Keratinocyte (primary cell): ENCODE measurements around the gene NAGA. TPM values are rescaled to one million over a fixed set of nuclear protein-coding genes. Genes with fewer than 3 reads are reported as not detected.

Source experiments
- DNase-seq: peaks from one replicate; pipeline ENCODE4 v3.0.0-alpha.2; 2011; ENCODE audit warnings: low read depth, missing footprints, low spot score
- FAIRE-seq: peaks from 2 replicates; lab custom pipeline; 2011; peaks lifted over from hg19 to GRCh38; lab: Jason Lieb, UNC
- H2AFZ ChIP-seq: 2 replicates; pipeline ENCODE4 v1.6.0; 2012; ENCODE audit warnings: low read length, control low read depth, inconsistent platforms; ENCODE audit not compliant: control insufficient read depth
- H3K27ac ChIP-seq: 2 replicates; pipeline ENCODE4 v1.5.1; 2011; ENCODE audit warnings: low read length; ENCODE audit not compliant: control insufficient read depth, insufficient read depth
- H3K27me3 ChIP-seq: 3 replicates; pipeline ENCODE4 v1.6.0; 2011; ENCODE audit warnings: low read length; ENCODE audit not compliant: control insufficient read depth, insufficient read depth; ENCODE audit errors: extremely low read depth
- H3K36me3 ChIP-seq, 2 experiments: 2 replicates in 1 of 2; 3 replicates in 1 of 2; pipeline ENCODE4 v1.5.1; 2011; ENCODE audit warnings: low read length in 2 of 2, mild to moderate bottlenecking in 1 of 2; ENCODE audit not compliant: control insufficient read depth in 2 of 2, insufficient read depth in 2 of 2; ENCODE audit errors: extremely low read depth in 1 of 2
- H3K4me1 ChIP-seq: 3 replicates; pipeline ENCODE4 v1.5.1; 2011; ENCODE audit warnings: low read length; ENCODE audit not compliant: control insufficient read depth, insufficient read depth; ENCODE audit errors: extremely low read depth
- H3K4me2 ChIP-seq: 3 replicates; pipeline ENCODE4 v1.6.0; 2011; ENCODE audit warnings: low read depth, low read length; ENCODE audit not compliant: control insufficient read depth, insufficient read depth; ENCODE audit errors: extremely low read depth
- H3K4me3 ChIP-seq, 3 experiments: fragments of 200-600 bp in 1 of 3; sonication (generic) in 1 of 3; 2 replicates in 2 of 3; 3 replicates in 1 of 3; pipeline ENCODE4 v1.5.1; 2011 to 2016; ENCODE audit warnings: low read length in 3 of 3, mild to moderate bottlenecking in 3 of 3, control low read depth in 2 of 3, inconsistent platforms in 1 of 3, low read depth in 1 of 3, mixed read lengths in 1 of 3, mixed run types in 1 of 3, moderate library complexity in 1 of 3; ENCODE audit not compliant: control insufficient read depth in 2 of 3, insufficient read depth in 2 of 3; ENCODE audit errors: extremely low read depth in 1 of 3
- H3K79me2 ChIP-seq: 2 replicates; pipeline ENCODE4 v1.6.0; 2012; ENCODE audit warnings: low read length; ENCODE audit not compliant: control insufficient read depth, insufficient read depth
- H3K9ac ChIP-seq: 3 replicates; pipeline ENCODE4 v1.6.0; 2011; ENCODE audit warnings: low read length; ENCODE audit not compliant: control insufficient read depth, insufficient read depth; ENCODE audit errors: extremely low read depth
- H3K9me1 ChIP-seq: 3 replicates; pipeline ENCODE4 v1.6.0; 2011; ENCODE audit warnings: low read length; ENCODE audit not compliant: control insufficient read depth, insufficient read depth; ENCODE audit errors: extremely low read depth
- H3K9me3 ChIP-seq: 2 replicates; pipeline ENCODE4 v1.5.1; 2012; ENCODE audit warnings: low read depth, low read length; ENCODE audit not compliant: control insufficient read depth
- H4K20me1 ChIP-seq: 3 replicates; pipeline ENCODE4 v1.6.0; 2011; ENCODE audit warnings: low read length; ENCODE audit not compliant: control insufficient read depth, insufficient read depth; ENCODE audit errors: extremely low read depth
- CTCF ChIP-seq, 3 experiments: IDR thresholded peaks in 1 of 3; conservative IDR thresholded peaks in 1 of 3; optimal IDR thresholded peaks in 1 of 3; 2 replicates in 2 of 3; 3 replicates in 1 of 3; pipeline versions ENCODE3 to v1.5.1; 2011; ENCODE audit warnings: low read length in 3 of 3, mild to moderate bottlenecking in 3 of 3, moderate library complexity in 2 of 3, control low read depth in 1 of 3, inconsistent platforms in 1 of 3; ENCODE audit not compliant: insufficient read depth in 2 of 3; ENCODE audit errors: extremely low read depth in 1 of 3
- EZH2 ChIP-seq: IDR thresholded peaks from one replicate; pipeline ENCODE4 v1.6.1; 2012; ENCODE audit warnings: inconsistent platforms, mild to moderate bottlenecking, low read length, moderate library complexity
- dilution Hi-C: fragments of 300-500 bp; cut with MboI; formaldehyde crosslinking; loops from one replicate; pipeline ENCODE4 v1.7.0; 2020; ENCODE audit warnings: low sequenced_read_pairs; ENCODE audit not compliant: extremely low pct_ligation_motif_present
- polyA plus RNA-seq, 5 experiments: library from polyadenylated mRNA; depleted of rRNA in 3 of 5; stranded (reverse) in 3 of 5; stranded (forward) in 1 of 5; unstranded in 1 of 5; fragments of >200 nt; gene quantifications; 1 replicate in 1 of 5; 2 replicates in 3 of 5; 3 replicates in 1 of 5; pipeline versions ENCODE4 v1.2.1 to v1.2.3, GENCODE V29; 2011 to 2012; ENCODE audit warnings: missing spikeins in 2 of 5, low read depth in 1 of 5, low replicate concordance in 1 of 5

Gene NAGA
- polyA plus RNA-seq, 1 donor (not counting 4 experiments of a cell fraction or from before 2014, with no cell fraction given), result 17.0 TPM

GRCh38 chr22:42056757-42057511 is 13.7 kb downstream of the NAGA start:
- dilution Hi-C loops, result no loop called here
- Histone ChIP-seq H3K9ac (no peak overlapping the region), H3K79me2 (no peaks in the 10 kb centered on the region), H3K4me3 (no peak overlapping the region), H2AFZ (no peak overlapping the region), H3K4me1 (no peaks in the 10 kb centered on the region), H4K20me1 (no peaks in the 10 kb centered on the region), H3K9me3 (no peaks in the 10 kb centered on the region), H3K9me1 (no peaks in the 10 kb centered on the region), H3K27me3 (no peaks in the 10 kb centered on the region), H3K36me3 (peaks cover 7 to 16% of the 10 kb centered on the region in 2 experiments), H3K27ac (no peak overlapping the region), H3K4me2 (no peak overlapping the region)
- no peak for TF ChIP-seq EZH2
- no peak for TF ChIP-seq CTCF (optimal IDR thresholded peaks at IDR 0.05 in 1 of 3, IDR thresholded peaks at IDR 0.05 in 1 of 3, conservative IDR thresholded peaks at IDR 0.05 in 1 of 3; ENCODE audit: extremely low read depth in 1 of 3, insufficient read depth in 2 of 3, low read length in 3 of 3)
- FAIRE-seq, result no peak
- DNase-seq, result no peak

DNA sequence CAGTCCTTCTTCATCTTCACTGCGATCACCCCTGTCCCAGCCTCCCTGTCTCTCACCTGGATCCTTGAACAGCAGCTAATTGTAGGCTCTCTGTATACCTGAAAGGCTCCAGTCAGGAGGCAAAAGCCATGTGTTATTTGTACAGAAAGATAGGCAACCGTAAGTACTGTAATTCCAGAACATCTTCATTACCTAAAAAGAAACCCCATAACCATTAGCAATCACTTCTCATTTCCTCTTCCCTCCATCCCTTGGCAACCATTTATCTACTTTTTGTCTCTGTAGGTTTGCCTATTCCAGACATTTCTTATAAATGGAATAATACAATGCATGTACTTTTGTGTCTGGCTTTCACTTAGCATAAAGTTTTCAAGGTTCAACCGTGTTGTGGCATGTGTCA is 17.8 kb downstream of the NAGA start:
- H4K20me1 ChIP-seq, result no peaks in the 10 kb centered on the region
- dilution Hi-C loops, result no loop called here
- DNase-seq, result no peak
- H3K79me2 ChIP-seq, result no peaks in the 10 kb centered on the region
- H2AFZ ChIP-seq, result no peak overlapping the region
- no peaks in the 10 kb centered on the region for H3K9me3 ChIP-seq
- no peak overlapping the region for H3K4me2 ChIP-seq
- H3K9ac ChIP-seq, result no peak overlapping the region
- H3K4me1 ChIP-seq, result no peaks in the 10 kb centered on the region
- no peak overlapping the region for H3K27ac ChIP-seq
- TF ChIP-seq EZH2, result no peak
- peak; percentile 43 for FAIRE-seq
- H3K9me1 ChIP-seq, result no peaks in the 10 kb centered on the region
- H3K4me3 ChIP-seq, result no peak overlapping the region
- no peaks in the 10 kb centered on the region for H3K36me3 ChIP-seq
- no peaks in the 10 kb centered on the region for H3K27me3 ChIP-seq
